ELF-1 (cell line): ENCODE results near the gene GIGYF1.
A peak's percentile ranks its signal among the peaks of the same experiment; 100 is the strongest.
"Not testable (repeated sequence)": the region's sequence is repeated elsewhere in the genome, so short reads cannot be mapped to it uniquely, and the experiment has no call there.

Source experiments
- DNase-seq: peaks from one replicate; pipeline ENCODE4 v3.0.0-alpha.2; 2016; ENCODE audit warnings: low read depth, low spot score

GIGYF1 gene

DNA sequence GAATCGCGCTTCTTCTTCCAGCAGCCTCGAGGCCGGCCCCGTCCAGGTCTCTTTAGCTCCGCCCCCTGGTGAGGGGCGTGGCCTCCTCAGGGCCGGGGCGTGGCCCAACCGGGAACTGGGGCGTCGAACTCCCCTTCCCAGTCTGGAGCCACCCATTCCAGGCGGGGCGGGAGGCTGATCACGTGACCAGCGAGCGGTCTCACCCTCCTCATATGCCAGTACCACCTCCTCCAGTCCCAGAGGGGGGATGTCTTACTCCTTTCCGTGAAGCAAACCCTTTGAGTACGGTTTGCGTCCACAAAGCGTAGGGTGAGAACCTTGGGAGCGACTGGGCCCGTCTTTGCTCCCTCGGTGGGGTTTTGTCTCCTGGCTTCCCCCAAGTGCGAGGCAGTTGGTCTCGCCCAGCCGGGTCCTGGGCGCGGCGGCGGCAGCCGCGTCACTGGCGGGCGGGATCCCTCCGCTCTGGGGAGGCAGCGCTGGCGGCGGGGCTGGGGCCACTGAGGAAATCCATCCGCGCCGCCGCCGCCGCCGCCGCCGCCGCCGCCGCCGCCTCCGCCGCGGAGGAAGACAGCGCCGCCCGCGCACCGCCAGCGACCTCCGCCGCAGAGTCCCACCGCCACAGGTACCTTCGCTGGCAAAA lies 20.6 kb downstream of the GIGYF1 start, which contains the start of gene GNB2:
Gene GNB2, plus strand, starts transcription at position 439 of the 640 bp plus-strand sequence. CDS start 2,526 bp downstream, outside the sequence.
- DNase-seq = peak; percentile 100

DNA sequence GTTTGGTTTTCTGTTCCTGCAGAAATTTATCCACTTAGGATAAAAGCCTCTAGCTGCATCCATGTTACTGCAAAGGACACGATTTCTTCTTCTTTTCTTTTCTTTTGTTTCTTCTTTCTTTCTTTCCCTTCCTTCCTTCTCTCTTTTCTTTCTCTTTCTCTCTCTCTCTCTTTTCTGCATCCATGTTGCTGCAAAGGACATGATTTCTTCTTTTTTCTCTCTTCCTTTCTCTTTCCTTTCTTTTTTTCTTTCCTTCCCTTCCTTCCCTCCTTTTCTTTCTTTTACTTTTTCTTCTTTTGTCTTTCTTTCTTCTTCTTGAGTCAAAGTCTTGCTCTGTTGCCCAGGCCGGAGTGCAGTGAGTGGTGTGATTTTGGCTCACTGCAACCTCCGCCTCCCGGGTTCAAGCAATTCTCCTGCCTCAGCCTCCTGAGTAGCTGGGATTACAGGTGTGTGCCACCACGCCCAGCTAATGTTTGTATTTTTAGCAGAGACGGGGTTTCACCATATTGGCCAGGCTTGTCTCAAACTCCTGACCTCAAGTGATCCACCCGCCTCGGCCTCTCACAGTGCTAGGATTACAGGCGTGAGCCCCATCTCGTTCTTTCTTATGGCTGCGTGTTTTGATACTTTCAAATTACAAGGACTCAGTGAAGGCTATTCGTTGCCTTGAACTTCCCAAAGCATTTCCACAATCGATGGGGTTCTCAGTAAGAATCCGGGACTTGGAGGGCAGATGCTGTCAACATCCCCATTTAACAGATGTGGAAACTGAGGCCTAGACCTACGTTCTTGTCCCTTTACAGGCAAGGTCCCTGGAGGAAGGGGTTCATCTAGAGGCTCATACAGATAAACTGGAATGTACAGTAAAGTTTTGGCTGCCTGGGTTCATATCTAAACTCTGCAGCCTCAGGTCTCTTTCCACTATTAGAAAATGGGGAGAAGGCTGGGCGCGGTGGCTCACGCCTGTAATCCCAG lies 22.4 kb downstream of the GIGYF1 start:
- DNase-seq = no peak

DNA sequence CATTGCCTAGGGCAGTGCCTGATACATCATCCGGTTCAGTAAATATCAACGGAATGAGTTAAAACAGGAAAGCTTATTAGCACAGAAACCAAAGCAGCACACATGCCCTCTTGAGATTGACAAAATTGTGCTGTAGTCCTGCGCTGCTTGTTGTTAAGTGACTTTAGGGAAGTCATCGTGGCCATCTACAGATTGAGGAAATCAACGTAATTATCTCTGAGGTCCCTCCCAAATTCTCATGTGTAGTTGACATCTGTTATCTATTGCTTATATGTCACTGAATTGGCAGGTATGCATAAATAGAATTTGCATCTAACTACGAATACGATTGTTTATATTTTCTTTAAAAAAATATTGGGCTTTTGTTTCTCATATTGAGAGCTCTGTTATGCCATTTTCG lies 24.0 kb downstream of the GIGYF1 start:
- DNase-seq = no peak

DNA sequence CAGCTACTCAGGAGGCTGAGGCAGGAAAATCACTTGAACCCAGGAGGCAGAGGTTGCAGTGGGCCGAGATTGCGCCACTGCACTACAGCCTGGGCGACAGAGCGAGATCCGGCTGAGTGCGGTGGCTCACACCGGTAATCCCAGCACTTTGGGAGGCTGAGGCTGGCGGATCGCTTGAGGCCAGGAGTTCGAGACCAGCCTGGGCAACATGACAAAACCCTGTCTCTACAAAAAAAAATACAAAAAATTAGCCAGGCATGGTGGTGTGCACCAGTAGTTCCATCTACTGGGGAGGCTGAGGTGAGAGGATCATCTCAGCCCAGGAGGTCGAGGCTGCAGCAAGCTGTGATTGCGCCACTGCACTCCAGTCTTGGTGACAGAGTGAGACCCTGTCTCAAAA lies 24.9 kb downstream of the GIGYF1 start:
- DNase-seq = not testable (repeated sequence)

DNA sequence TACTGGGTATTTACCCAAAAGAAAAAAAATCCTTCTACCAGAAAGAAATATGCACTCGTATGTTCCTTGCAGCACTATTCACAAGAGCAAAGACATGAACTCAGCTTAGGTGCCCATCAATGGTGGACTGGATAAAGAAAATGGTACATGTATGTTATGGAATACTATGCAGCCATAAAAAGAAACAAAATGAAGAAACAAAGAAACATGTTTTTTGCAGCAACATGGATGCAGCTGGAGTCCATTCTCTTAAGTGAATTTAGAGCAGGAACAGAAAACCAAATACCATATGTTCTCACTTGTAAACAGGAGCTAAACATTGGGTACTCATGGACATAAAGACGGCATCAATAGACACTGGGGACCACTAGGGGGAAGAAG lies 26.0 kb downstream of the GIGYF1 start:
- DNase-seq = no peak

DNA sequence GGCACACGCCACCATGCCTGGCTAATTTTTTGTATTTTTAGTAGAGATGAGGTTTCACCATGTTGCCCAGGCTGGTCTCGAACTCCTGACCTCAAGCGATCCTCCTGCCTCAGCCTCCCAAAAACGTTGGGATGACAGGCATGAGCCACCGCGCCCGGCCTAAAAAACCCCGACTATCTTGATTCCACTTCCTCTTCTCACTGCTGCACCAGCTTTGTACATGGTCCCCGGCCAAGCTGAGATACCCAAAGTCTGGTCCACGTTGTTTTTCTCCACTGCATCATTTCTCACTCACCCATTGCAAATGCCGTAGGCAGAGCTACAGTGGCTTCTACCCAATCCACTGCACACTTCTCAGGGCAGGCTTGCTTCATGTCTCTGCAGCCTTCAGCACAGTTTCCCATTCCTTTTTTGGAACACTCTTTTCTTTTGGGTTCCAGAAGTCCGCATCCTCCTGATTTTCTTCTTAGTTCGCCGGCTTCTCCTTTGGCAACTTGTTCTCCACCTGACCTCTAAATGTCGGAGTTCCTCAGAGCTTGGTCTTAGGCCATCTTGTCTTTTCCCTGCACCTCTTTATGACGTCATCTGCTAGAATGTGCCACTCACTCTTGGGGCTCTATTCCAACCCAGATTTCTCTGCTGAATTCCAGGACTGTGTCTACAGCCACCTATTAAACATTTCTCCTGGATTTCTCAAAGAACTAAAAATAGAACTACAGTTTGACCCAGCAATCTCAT lies 26.6 kb downstream of the GIGYF1 start:
- DNase-seq = no peak

DNA sequence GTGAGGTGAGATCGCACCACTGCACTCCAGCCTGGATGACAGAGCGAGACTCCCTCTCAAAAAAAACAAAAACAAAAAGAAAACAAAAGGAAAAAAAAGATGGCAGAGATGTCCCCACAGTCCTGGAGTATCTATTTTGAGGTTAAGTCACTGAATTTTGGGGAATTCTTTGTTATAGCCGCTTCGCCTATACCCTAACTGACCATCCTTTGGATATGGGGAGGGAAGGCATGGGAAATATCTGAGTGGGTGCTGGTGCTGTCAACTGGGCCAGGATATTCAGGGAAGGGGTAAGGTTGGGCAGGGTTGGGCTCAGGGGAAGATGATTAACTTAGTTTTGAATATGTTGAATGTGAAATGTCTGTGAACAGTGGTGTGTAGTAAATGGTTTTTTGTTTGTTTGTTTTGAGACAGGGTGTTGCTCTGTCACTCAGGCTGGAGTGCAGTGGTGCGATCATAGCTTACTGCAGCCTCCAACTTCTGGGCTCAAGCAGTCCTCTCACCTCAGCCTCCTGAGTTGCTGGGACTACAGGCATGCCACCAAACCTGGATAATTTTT lies 28.8 kb downstream of the GIGYF1 start:
- no peak for DNase-seq

DNA sequence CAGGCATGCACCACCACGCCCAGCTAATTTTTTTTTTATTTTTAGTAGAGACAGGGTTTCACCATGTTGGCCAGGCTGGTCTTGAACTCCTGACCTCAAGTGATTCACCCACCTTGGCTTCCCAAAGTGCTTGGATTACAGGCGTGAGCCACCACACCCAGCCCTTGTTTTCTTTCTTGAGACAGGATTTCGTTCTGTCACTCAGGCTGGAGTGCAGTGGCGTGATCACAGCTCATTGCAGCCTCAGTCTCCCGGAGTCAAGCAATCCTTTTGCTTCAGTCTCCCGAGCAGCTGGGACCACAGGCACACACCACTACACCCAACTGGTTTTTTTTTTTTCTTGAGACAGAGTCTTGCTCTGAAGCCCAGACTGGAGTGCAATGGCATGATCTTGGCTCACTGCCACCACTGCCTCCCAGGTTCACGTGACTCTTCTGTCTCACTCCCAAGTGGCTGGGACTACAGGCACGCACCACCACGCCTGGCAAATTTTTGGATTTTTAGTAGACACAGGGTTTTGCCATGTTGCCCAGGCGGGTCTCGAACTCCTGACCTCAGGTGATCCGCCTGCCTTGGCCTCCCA lies 31.8 kb downstream of the GIGYF1 start:
- not testable (repeated sequence) for DNase-seq

DNA sequence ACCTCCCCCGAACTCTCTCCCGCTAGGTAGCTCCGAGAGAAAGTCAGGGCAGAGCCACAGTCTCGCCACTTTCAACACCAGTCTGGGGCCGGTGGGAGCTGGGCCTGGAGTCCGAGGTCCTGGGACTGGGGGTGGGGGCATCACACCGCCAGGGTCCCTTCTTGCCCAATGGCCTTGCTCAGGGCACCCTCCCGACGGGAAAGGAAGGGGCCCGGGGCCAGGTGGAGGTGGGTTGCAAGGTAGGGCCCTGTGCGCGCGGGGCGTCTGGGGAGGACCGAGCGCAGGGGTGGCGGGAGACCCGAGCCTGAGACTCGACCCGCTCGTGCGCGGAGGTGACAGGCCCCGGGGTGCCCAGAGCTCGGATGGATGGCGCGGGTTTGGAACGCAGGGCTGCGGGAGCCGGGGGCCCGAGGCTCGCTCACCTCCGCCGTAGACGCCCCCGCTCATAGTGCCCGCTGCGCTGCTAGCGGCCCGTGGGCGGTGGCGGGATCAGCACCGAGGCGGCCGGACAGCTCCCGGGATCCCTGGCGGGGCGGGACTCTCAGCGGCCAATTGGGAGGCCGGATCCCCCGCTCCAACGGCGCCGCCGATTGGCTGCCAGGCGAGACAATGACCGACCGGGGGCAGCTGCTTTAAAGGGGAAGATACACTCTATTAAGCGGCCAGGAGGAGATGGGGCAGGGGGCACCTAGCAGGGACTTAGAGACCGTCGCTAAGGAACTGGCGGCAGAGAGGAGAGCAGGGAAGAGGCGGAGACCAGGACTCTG lies 38.0 kb downstream of the GIGYF1 start, which contains the start of gene ACTL6B:
Gene ACTL6B, minus strand, starts transcription at position 541 of the 767 bp plus-strand sequence. Its CDS starts 94 bp downstream, at position 447.
- peak; percentile 90 for DNase-seq

DNA sequence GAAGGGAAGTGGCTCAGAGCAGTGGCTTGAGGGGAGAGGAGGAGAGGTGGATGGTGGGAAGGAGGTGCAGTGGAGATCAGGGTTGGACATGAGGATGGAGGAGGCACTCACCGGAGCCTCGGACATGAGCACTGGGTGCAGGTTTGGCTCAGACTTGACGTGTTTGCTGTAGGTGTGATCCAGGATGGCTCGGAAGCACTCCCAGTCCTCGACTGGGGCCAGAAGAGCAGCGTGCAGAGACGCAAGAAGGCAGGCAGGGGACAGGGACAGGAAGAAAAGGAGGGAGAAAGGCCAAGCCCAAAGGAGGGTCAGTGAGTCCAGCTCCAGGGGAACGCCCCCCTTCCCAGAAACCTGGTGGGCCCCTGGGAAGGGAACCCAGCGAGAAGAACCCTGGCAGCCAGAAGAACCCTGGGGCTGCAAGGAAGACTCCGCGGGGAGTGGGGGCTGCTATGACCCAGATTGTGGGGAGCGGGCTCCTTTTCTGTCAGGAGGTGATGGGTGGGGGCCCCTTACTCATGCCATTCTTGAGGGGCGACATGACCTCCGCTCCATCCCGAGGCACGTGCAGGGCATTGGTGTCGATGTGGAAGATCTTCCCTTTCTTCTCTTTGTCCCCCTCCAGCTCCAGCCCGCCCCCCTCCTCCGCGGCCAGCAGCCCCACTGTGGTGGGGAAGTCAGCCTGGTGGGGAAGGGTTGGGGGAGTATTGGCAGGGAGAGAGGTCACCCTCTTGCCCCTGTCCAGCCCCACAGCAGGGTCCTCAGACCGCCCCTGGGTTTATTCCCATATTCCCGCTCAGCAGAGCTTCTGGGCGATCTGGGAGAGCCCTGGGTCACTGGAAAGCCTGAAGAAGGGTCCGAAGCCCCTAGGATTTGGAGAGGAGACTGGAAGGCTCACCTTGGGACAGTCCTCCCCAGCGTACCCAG lies 38.9 kb downstream of the GIGYF1 start:
- DNase-seq = no peak

DNA sequence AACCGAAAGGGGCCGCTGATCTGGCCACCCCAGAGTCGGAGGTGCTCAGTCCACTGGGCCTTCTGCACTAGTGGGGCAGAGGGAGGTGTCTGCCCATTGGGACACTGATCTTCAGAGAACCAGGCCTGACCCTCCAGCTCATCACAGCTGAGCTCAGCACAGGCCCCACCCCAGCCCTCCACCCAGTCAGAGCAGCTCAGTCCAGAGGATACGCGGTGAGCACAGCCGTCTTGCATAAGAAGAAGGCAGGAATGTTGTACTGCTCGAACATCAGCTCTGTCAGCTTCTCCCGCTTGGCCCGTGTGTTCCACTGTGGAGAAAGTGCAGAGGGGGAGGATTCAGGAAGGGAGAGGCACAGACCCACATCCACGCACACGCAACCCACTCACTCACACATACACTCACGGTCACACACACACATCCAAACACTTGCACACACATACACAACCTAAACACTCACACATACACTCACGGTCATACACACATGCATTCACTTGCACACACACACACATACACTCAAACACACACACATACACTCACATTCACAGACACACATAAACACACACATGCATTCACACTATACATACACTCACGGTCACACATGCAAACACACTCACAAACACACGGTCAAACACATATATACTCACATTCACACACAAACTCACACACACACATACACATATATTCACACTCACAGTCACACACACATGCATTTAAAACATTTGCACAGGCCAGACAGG lies 44.1 kb downstream of the GIGYF1 start:
- peak; percentile 30 for DNase-seq

DNA sequence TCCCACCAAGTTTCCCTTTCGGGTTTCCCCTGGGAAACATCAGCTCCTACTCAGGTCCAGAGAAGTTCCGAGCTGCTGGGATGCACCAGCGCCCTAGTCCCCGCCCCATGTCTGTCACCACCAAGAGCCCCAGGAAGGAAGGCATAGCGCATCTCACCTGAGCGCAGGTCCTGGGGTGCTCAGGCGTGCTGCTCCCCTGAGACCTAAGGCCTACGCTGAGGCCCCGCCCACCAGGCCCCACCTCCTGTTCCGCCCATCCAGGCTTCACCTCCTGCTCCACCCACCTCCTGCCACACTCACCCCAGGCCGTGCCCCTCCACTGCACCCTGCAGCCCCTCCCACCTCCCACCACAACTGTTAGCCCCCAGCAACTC lies 51.5 kb downstream of the GIGYF1 start:
- no peak for DNase-seq

DNA sequence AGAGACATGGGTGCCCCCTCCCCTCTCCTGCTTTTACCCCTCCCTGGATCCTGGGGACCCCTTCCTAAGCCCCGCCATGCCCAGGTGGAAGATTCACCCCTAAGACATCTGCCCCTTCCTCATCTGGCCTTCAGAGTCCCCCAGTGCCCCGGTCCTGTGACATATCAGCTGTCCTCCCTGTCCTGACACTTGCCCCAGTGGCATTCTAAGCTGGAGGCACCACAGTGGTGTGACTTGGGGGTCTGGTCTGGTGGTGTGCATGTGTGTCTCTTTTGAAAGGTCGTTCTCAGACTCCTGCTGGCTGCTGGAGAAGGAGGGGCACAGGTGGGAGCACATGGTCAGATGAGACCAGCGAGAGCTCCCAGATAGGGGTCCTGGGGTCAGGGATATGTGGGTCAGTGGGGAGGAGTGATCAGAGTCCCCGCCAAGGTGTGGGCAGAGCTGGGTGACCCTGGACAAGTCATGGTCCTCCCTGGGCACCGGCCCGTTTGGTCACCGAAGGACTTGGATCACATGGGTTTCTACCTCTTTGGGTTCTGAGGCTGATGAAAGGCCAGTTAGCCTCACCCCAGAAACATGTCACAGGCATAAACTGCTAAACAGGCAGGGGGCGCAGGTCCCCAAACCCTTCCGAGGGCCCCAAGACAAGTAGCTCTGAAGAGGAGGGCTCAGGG lies 52.1 kb downstream of the GIGYF1 start:
- no peak for DNase-seq

DNA sequence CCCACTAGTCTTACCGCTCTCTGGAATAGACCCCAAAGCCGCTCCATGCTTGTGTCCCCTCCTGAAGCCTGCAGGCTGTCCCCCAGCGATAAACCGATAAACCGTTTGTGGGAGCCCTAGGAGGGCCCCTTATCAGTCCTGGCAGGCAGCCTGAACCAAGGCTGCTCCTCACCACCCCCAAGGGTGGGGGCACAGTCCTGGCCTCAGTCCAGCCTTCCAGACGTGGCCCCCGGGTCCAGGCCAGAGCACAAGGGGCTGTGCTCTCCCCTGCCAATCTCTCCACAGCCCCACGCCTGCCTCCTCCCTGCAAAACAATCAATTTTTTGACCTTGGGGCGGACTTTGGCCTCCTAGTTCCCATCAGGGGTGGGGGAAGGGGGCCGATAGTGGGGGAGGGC lies 52.6 kb downstream of the GIGYF1 start, which contains the start of gene TFR2:
Gene TFR2, minus strand, starts transcription at position 90 of the 397 bp plus-strand sequence. Its CDS starts 43 bp downstream, at position 47.
- no peak for DNase-seq

DNA sequence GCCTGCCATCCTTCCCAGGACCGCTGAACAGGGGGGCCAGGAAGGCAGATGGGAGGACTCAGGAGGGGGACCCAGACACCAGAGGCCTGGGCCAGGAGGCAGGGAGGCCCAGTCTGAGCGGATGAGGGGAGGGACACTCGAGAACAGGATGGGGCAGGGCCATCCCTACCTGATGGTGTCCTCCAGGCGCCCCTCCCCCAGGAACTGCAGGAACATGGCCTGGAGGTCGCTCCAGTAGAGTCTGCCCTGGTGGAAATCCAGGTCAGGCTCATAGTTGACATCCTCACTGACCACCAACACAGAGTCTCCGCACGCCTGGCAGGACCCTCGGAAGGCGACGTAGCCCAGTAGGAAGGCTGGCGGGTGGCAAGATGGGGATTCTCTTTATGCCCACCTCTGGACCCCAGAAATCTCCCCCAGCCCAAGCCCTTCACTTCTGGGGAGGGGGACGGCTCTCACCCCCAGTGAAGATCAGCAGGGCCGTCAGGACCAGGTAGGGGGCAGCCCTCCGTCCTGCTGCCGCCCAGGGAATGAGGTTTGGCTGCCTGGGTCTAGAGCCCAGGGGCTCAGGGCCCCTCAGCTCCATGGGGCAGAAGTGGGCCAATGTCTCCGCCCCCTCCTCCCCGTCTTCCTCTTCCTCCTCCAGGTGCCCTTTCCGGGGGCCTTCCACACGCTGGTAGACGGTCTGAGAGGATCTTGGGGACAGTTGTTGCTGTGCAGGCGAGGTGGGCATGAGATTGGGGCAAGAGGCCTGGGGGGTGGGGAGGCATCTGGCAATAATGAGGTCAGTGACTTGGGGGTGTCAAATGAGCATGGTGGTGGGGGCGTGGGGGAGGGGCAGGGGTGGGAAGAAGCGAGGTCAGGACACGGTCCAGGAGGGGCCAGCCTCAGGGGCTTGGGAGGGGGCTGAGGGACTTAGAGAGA lies 53.3 kb downstream of the GIGYF1 start:
- no peak for DNase-seq

DNA sequence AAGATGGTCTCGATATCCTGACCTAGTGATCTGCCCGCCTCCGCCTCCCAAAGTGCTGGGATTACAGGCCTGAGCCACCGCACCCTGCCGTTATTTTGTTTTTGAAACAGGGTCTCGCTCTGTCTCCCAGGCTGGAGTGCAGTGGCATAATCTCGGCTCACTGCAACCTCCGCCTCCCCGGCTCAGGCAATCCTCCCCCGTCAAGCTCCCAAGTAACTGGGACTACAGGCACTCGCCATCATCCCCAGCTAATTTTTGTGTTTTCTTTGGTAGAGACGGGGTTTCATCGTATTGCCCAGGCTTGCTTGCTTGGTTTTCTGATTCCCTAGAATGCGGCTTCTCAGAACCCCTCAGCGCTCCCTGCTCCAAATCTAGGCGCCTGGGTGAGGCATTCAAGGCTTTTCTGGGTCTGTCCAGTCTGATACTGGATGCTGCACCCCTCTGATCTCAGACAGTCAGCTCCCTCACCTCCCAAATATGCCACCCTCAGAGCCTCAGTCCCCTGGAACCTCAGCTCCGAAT lies 54.0 kb downstream of the GIGYF1 start:
- DNase-seq = no peak
